Heart right ventricle (tissue), 16 donors: ENCODE results near the gene DCAF16. TPM values are rescaled to one million over a fixed set of nuclear protein-coding genes. Genes with fewer than 3 reads are reported as not detected.

ENCODE experiments used
- ATAC-seq, 8 donors: fragments of 200-7000 bp; cut with Tn5 transposase; one replicate each; pipeline ENCODE4 v1.9.1; 2020; ENCODE audit warnings: mild to moderate bottlenecking in 8 of 8, moderate library complexity in 8 of 8, moderate number of reproducible peaks in 1 of 8
- DNase-seq, 2 donors: peaks; one replicate each; pipeline ENCODE4 v3.0.0-alpha.2; 2020
- H3K27ac ChIP-seq, 10 donors: fragments of 200-600 bp; sonication (generic) in 2 of 10; one replicate each; pipeline versions ENCODE4 v1.5.0 to v1.8.0; 2020 to 2022; ENCODE audit warnings: mild to moderate bottlenecking in 3 of 10
- H3K27me3 ChIP-seq, 7 donors: fragments of 200-600 bp; one replicate each; pipeline ENCODE4 v1.8.0; 2021 to 2022; ENCODE audit warnings: mild to moderate bottlenecking in 2 of 7
- H3K36me3 ChIP-seq, 9 donors: fragments of 200-600 bp; sonication (generic) in 1 of 9; one replicate each; pipeline versions ENCODE4 v1.5.0 to v1.8.0; 2020 to 2022; ENCODE audit warnings: mild to moderate bottlenecking in 2 of 9
- H3K4me1 ChIP-seq, 9 donors: fragments of 200-600 bp; sonication (generic) in 1 of 9; one replicate each; pipeline versions ENCODE4 v1.5.0 to v1.8.0; 2020 to 2022; ENCODE audit warnings: mild to moderate bottlenecking in 4 of 9
- H3K4me3 ChIP-seq, 10 donors: fragments of 200-600 bp; sonication (generic) in 2 of 10; one replicate each; pipeline versions ENCODE4 v1.5.0 to v1.8.0; 2020 to 2022; ENCODE audit warnings: mild to moderate bottlenecking in 7 of 10, moderate library complexity in 2 of 10
- H3K9me3 ChIP-seq, 11 donors: fragments of 200-600 bp in 10 of 11; sonication (generic) in 2 of 11; one replicate each; pipeline versions ENCODE4 v1.5.0 to v1.8.0; 2013 to 2022; ENCODE audit warnings: mild to moderate bottlenecking in 2 of 11, control low read depth in 1 of 11, moderate library complexity in 1 of 11
- WGBS, 2 donors: extraction: QIAGEN DNeasy Blood & Tissue Kit; methylation state at CpG; one replicate each; pipeline ENCODE4 v1.1.7; 2013; ENCODE audit warnings: inconsistent platforms in 1 of 2; 5-methylcytosine and 5-hydroxymethylcytosine counted together
- intact Hi-C, 10 donors: fragments of 100-400 bp; cut with DNase I; formaldehyde crosslinking; loops; one replicate each; pipeline versions ENCODE4 v1.11.1 to v1.14.2; 2022
- polyA plus RNA-seq, 2 donors: library from polyadenylated mRNA; stranded (reverse); fragments of 200-250 nt; gene quantifications; one replicate each; pipeline ENCODE4 v1.2.3, GENCODE V29; 2013
- total RNA-seq, 10 donors: library from RNA; stranded (reverse); fragmentation: NEBNext Ultra II Directional in 3 of 10; extraction: Animal tissue kit (Norgen Biotek cat#: 25700) in 3 of 10; gene quantifications; one replicate each; pipeline versions ENCODE4 v1.2.1 to v1.2.4, GENCODE V29; 2021 to 2023
- TF ChIP-seq, protein P1 (sequence below), 9 donors: fragments of 200-600 bp; sonication (generic) in 2 of 9; IDR thresholded peaks; one replicate each; pipeline versions ENCODE4 v1.5.0 to v1.8.0; 2021 to 2022; ENCODE audit warnings: antibody characterized with exemption in 9 of 9, mild to moderate bottlenecking in 5 of 9, moderate library complexity in 1 of 9
- donor health status: Arrhythmogenic right ventricular cardiomyopathy.
- donor health status: ischemic (EF 13 %, LVEDD 7.1; RV severe dilation, severe dysfunction).
- donor health status: healthy with polysubstance abuse.
- donor health status: DM: no; HTN: yes; CAD: no.
- donor health status: DM: no; HTN: no; CAD: no.
- donor health status: ischemic (EF 25% LVEDD 6.9; RV normal size, moderate dysfunction).
- donor health status: ischemic (EF 25% LVEDD 5.7; RV mildly dilated, moderate dysfunction).
- donor health status: healthy.
- donor health status: DM: yes; HTN: yes; CAD: no.
- donor health status: Ischemic cardiomyopathy.
- donor health status: ischemic (EF 35%, LVEDD 5.7; RV mildly dilated, moderate dysfunction).
- donor health status: nonischemic (EF 11% LVEDD 7.7; RV severe dilation, severe dysfunction).
- donor health status: DM: yes; HTN: yes; CAD: no.
- donor health status: PGD.
- donor health status: ischemic (EF 29% LVEDD 5.4; RV normal size, mild dysfunction).
- donor health status: nonischemic (EF 23%, LVEDD 6.1; RV moderate dilation, normal function).

DCAF16 gene
- total and polyA plus RNA-seq, 12 donors, result 5.6 to 22.0 (median 19.1) TPM

DNA sequence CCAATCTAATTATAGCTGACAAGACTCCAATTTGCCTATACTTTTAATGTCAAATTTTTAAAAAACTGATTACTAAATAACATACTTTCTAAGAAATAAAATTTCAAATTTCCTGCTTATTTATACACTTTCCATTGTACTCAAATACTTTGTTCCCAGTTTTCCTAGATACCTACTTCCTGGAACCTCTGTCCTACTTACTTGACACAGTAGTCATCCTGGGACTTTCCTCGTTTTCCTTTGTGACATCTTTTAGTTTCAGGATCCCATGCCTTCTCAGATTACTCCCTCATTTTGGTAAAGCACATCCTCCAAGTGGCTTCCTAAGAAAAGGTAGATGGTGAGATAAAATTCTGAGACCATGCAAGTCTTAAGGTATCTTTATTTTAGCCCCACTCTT lies 15.8 kb downstream of the DCAF16 start:
- WGBS, 2 donors, result 63 to 71% methylated on average over 1 of the region's 1 CpG
- Histone ChIP-seq H3K9me3 (peaks cover 0 to 10% (median 0%) of the 10 kb centered on the region in 11 donors), H3K36me3 (peaks cover 0 to 53% (median 2%) of the 10 kb centered on the region in 9 donors), H3K4me1 (peaks cover 0 to 3% (median 0%) of the 10 kb centered on the region in 9 donors), H3K27ac (no peak overlapping the region), H3K4me3 (no peak overlapping the region), H3K27me3 (no peaks in the 10 kb centered on the region)
- DNase-seq (no peak), ATAC-seq (no peak)
- intact Hi-C loops, result no loop called here
- TF ChIP-seq, protein P1, sequence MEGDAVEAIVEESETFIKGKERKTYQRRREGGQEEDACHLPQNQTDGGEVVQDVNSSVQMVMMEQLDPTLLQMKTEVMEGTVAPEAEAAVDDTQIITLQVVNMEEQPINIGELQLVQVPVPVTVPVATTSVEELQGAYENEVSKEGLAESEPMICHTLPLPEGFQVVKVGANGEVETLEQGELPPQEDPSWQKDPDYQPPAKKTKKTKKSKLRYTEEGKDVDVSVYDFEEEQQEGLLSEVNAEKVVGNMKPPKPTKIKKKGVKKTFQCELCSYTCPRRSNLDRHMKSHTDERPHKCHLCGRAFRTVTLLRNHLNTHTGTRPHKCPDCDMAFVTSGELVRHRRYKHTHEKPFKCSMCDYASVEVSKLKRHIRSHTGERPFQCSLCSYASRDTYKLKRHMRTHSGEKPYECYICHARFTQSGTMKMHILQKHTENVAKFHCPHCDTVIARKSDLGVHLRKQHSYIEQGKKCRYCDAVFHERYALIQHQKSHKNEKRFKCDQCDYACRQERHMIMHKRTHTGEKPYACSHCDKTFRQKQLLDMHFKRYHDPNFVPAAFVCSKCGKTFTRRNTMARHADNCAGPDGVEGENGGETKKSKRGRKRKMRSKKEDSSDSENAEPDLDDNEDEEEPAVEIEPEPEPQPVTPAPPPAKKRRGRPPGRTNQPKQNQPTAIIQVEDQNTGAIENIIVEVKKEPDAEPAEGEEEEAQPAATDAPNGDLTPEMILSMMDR (IDR thresholded peaks at IDR 0.05), result no peak

DNA sequence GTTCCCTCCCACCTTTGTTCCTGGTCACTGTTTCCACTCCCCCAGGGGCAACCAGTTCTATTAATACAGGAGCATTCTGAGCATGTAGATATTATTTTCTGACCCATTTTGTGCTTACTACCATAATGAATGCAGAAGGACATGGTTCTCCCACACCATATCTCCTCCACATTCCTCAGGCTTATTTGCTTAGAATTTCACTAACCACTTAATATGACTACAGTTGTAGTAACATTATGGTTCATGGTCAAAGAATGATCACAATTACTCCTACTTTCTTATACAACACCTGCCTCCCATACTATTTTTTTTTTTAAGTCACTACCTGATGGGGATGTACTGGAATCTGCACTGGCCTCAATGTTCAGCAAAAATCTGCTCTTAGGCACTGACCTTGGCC lies 21.6 kb downstream of the DCAF16 start:
- no peaks in the 10 kb centered on the region for H3K4me1 ChIP-seq
- ATAC-seq (no peak), DNase-seq (no peak)
- H3K27me3 ChIP-seq, result no peaks in the 10 kb centered on the region
- H3K36me3 ChIP-seq, result peaks cover 0 to 23% (median 0%) of the 10 kb centered on the region in 9 donors
- intact Hi-C loops, result no loop called here
- H3K4me3 ChIP-seq, result no peak overlapping the region
- H3K9me3 ChIP-seq, result peaks cover 0 to 10% (median 0%) of the 10 kb centered on the region in 11 donors
- TF ChIP-seq, protein P1 (IDR thresholded peaks at IDR 0.05), result no peak
- no peak overlapping the region for H3K27ac ChIP-seq

DNA sequence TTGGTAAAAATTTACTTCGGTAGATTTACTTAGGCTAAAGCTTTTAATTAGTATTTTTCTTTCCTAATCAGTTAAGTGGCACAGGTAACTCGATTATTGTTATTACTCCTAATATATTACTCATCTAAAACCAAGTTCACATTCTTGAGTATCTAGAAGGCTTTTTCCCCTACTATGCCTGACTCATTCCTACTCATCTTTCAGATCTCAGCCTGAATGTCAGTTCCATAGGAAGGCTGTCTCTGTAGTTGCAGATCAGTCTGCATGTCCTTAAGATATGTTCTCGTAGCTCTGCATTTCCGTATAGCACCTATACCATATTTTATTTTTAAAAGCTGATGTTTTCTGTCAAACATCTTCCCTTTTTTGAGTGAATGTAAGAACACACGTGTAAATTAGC lies 23.2 kb downstream of the DCAF16 start:
- Histone ChIP-seq H3K4me1 (no peaks in the 10 kb centered on the region), H3K27me3 (peaks cover 0 to 9% (median 0%) of the 10 kb centered on the region in 7 donors), H3K27ac (no peak overlapping the region), H3K4me3 (no peak overlapping the region), H3K9me3 (peaks cover 0 to 10% (median 0%) of the 10 kb centered on the region in 11 donors), H3K36me3 (peaks cover 0 to 11% (median 0%) of the 10 kb centered on the region in 9 donors)
- 82 to 84% methylated on average over 5 of the region's 5 CpGs for WGBS, 2 donors
- intact Hi-C loops, result no loop called here
- TF ChIP-seq, protein P1 (IDR thresholded peaks at IDR 0.05), result no peak
- DNase-seq, result no peak
- no peak for ATAC-seq

DNA sequence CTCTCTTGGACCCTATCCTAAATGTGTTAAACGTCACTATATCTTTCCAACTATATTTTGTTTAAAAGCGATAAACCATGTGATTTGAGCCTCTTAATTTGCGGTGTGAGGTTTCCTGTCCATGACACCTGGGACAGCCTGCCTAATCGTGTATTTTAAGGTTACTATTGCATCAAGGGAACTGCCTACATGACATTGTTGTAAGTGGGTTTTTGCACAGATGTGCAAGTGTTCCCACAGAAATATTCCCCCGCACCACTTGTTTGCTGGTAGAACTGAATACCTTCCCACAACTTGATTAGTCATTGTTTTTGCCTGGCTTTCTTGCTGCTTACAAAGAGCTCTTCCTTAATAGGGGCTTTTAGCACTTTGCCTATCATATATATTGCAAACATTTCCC lies 24.0 kb downstream of the DCAF16 start:
- no peak overlapping the region for H3K4me3 ChIP-seq
- TF ChIP-seq, protein P1 (IDR thresholded peaks at IDR 0.05), result no peak
- peaks cover 0 to 17% (median 4%) of the 10 kb centered on the region in 7 donors for H3K27me3 ChIP-seq
- peaks cover 0 to 4% (median 0%) of the 10 kb centered on the region in 11 donors for H3K9me3 ChIP-seq
- H3K27ac ChIP-seq, result no peak overlapping the region
- peaks cover 0 to 5% (median 0%) of the 10 kb centered on the region in 9 donors for H3K36me3 ChIP-seq
- H3K4me1 ChIP-seq, result peaks cover 0 to 6% (median 2%) of the 10 kb centered on the region in 9 donors
- ATAC-seq (no peak), DNase-seq (no peak)
- intact Hi-C loops, result no loop called here
- 75 to 76% methylated on average over 5 of the region's 5 CpGs for WGBS, 2 donors
